OCI-LY1 (cell line): ENCODE data around the gene KIAA0232.

Experiments
- CTCF ChIP-seq: fragments of 200-600 bp; sonication (generic), shearing (Covaris generic); IDR thresholded peaks from 2 replicates; pipeline ENCODE4 v1.5.1; 2017; ENCODE audit warnings: mild to moderate bottlenecking, antibody characterized with exemption, low read length, moderate library complexity, mixed read lengths
- EZH2 ChIP-seq: fragments of 200-600 bp; sonication (generic), shearing (Covaris generic); IDR thresholded peaks from 2 replicates; pipeline ENCODE4 v1.8.0; 2017; ENCODE audit warnings: borderline replicate concordance, mixed run types, mild to moderate bottlenecking, antibody characterized with exemption, low read length, moderate library complexity, mixed read lengths

- no peak for TF ChIP-seq CTCF
- TF ChIP-seq EZH2: no peak
These were observed 73.9 kb downstream of the KIAA0232 start for GRCh38 chr4:6856391-6856790.
